Measurements from ENCODE around the gene TANC1.

TANC1 gene

GRCh38 chr2:159145745-159146354 is 177.4 kb downstream of the TANC1 start:
- TF ChIP-seq REST (IDR thresholded peaks at IDR 0.05; ENCODE audit: insufficient read depth in 1 of 2, low read depth in 2 of 2, low read length in 2 of 2) (no peak), TAF1 (IDR thresholded peaks at IDR 0.05; ENCODE audit: borderline replicate concordance, insufficient read depth, low read length) (no peak), SIN3A (IDR thresholded peaks at IDR 0.05; ENCODE audit: borderline replicate concordance, insufficient read depth, low read length) (no peak), POLR2AphosphoS5 (IDR thresholded peaks at IDR 0.05; ENCODE audit: low read depth, low read length) (no peak), FOXP2 (optimal IDR thresholded peaks at IDR 0.05; ENCODE audit: borderline replicate concordance, extremely low read depth, extremely low read length, insufficient read depth) (no peak)

- TF ChIP-seq POLR2AphosphoS5 (IDR thresholded peaks at IDR 0.05; ENCODE audit: low read depth, low read length), result no peak
- TF ChIP-seq TAF1 (IDR thresholded peaks at IDR 0.05; ENCODE audit: borderline replicate concordance, insufficient read depth, low read length), result no peak
- TF ChIP-seq REST (IDR thresholded peaks at IDR 0.05; ENCODE audit: insufficient read depth in 1 of 2, low read depth in 2 of 2, low read length in 2 of 2), result no peak
- TF ChIP-seq SIN3A (IDR thresholded peaks at IDR 0.05; ENCODE audit: borderline replicate concordance, insufficient read depth, low read length), result no peak
- TF ChIP-seq FOXP2 (optimal IDR thresholded peaks at IDR 0.05; ENCODE audit: borderline replicate concordance, extremely low read depth, extremely low read length, insufficient read depth), result no peak
These were observed 178.7 kb downstream of the TANC1 start for GRCh38 chr2:159146996-159147666.

- no peak for TF ChIP-seq REST (IDR thresholded peaks at IDR 0.05; ENCODE audit: insufficient read depth in 1 of 2, low read depth in 2 of 2, low read length in 2 of 2)
- TF ChIP-seq TAF1 (IDR thresholded peaks at IDR 0.05; ENCODE audit: borderline replicate concordance, insufficient read depth, low read length), result no peak
- TF ChIP-seq SIN3A (IDR thresholded peaks at IDR 0.05; ENCODE audit: borderline replicate concordance, insufficient read depth, low read length), result no peak
- TF ChIP-seq FOXP2 (optimal IDR thresholded peaks at IDR 0.05; ENCODE audit: borderline replicate concordance, extremely low read depth, extremely low read length, insufficient read depth), result no peak
- TF ChIP-seq POLR2AphosphoS5 (IDR thresholded peaks at IDR 0.05; ENCODE audit: low read depth, low read length), result no peak
These were observed 179.2 kb downstream of the TANC1 start for GRCh38 chr2:159147690-159148089.

GRCh38 chr2:159148901-159149300 is 180.5 kb downstream of the TANC1 start:
- TF ChIP-seq REST (IDR thresholded peaks at IDR 0.05; ENCODE audit: insufficient read depth in 1 of 2, low read depth in 2 of 2, low read length in 2 of 2) (no peak), POLR2AphosphoS5 (IDR thresholded peaks at IDR 0.05; ENCODE audit: low read depth, low read length) (no peak), FOXP2 (optimal IDR thresholded peaks at IDR 0.05; ENCODE audit: borderline replicate concordance, extremely low read depth, extremely low read length, insufficient read depth) (no peak), SIN3A (IDR thresholded peaks at IDR 0.05; ENCODE audit: borderline replicate concordance, insufficient read depth, low read length) (no peak), TAF1 (IDR thresholded peaks at IDR 0.05; ENCODE audit: borderline replicate concordance, insufficient read depth, low read length) (no peak)

All from PFSK-1 (cell line).